Karpas-422 (cell line): ENCODE results near the gene THSD4. TPM values are rescaled to one million over a fixed set of nuclear protein-coding genes. Genes with fewer than 3 reads are reported as not detected.
"Not testable (repeated sequence)": the region's sequence is repeated elsewhere in the genome, so short reads cannot be mapped to it uniquely, and the experiment has no call there.

Experiments used
- DNase-seq: peaks from one replicate; pipeline ENCODE4 v3.0.0-alpha.2; 2015
- H2AFZ ChIP-seq: fragments of 200-600 bp; sonication (generic); 2 replicates; pipeline ENCODE4 v1.6.1; 2014; ENCODE audit warnings: antibody characterized with exemption, low read length, mixed read lengths
- H3K27ac ChIP-seq: fragments of 200-600 bp; sonication (generic); 2 replicates; pipeline ENCODE4 v1.5.1; 2014; ENCODE audit warnings: mild to moderate bottlenecking, low read length, moderate library complexity
- H3K27me3 ChIP-seq: fragments of 200-600 bp; sonication (generic); 2 replicates; pipeline ENCODE4 v1.6.1; 2014; ENCODE audit warnings: low read length, mixed read lengths
- H3K36me3 ChIP-seq: fragments of 200-600 bp; sonication (generic); 2 replicates; pipeline ENCODE4 v1.6.1; 2014; ENCODE audit warnings: low read length, mixed read lengths; ENCODE audit not compliant: insufficient read depth
- H3K4me1 ChIP-seq: fragments of 200-600 bp; sonication (generic); 2 replicates; pipeline ENCODE4 v1.6.1; 2014; ENCODE audit warnings: mild to moderate bottlenecking, low read length, mixed read lengths
- H3K4me2 ChIP-seq: fragments of 200-600 bp; sonication (generic); 2 replicates; pipeline ENCODE4 v1.6.1; 2014; ENCODE audit warnings: low read length, low read depth, mild to moderate bottlenecking; ENCODE audit not compliant: poor library complexity, severe bottlenecking
- H3K4me3 ChIP-seq: fragments of 200-600 bp; sonication (generic); 2 replicates; pipeline ENCODE4 v1.5.1; 2014; ENCODE audit warnings: mild to moderate bottlenecking, antibody characterized with exemption, low read length, mixed read lengths
- H3K79me2 ChIP-seq: fragments of 200-600 bp; sonication (generic); 2 replicates; pipeline ENCODE4 v1.6.1; 2014; ENCODE audit warnings: mild to moderate bottlenecking, low read length, mixed read lengths
- H3K9ac ChIP-seq: fragments of 200-600 bp; sonication (generic); 2 replicates; pipeline ENCODE4 v1.6.0; 2014; ENCODE audit warnings: low read length
- H3K9me2 ChIP-seq: fragments of 200-600 bp; sonication (generic), shearing (Covaris generic); replicated peaks from 2 replicates; pipeline ENCODE4 v1.6.0; 2014; ENCODE audit warnings: mild to moderate bottlenecking, low read length, moderate library complexity; ENCODE audit not compliant: insufficient read depth
- H3K9me3 ChIP-seq: fragments of 300-700, 200-600 bp; sonication (generic); 2 replicates; pipeline ENCODE4 v1.6.1; 2014; ENCODE audit warnings: low read length, mixed read lengths
- H4K20me1 ChIP-seq: fragments of 200-600 bp; sonication (generic); 2 replicates; pipeline ENCODE4 v1.6.1; 2014; ENCODE audit warnings: mild to moderate bottlenecking, antibody characterized with exemption, low read length, low read depth; ENCODE audit not compliant: insufficient read depth
- total RNA-seq: library from RNA; depleted of rRNA; stranded (reverse); fragments of >200 nt; shearing (Covaris generic); gene quantifications from 2 replicates; pipeline ENCODE4 v1.2.3, GENCODE V29; 2014; ENCODE audit warnings: low replicate concordance

The THSD4 gene
- total RNA-seq, 1 experiment from 2014 or later, result 0.11 TPM

DNA sequence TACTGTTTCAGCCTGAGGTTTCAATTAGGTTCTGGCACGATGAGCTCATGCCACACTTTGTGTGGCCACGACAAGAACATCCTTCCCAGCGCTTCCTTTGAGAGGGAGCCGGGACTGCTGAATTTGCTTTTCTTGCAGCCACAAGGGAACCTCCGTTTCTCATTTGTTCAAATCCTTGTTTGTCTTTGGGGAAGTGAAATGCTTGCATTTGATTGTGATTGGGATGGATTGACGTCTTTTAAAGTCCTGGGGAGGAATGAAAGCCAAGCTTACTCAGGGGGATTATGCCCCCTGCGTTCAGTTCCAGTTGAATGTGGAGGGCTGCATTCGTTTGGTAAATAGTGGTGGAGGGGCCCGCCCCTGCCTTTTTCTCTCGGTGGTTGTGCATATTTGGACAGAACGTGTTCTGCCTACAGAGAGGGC is 277.6 kb downstream of the THSD4 start:
- Histone ChIP-seq H4K20me1 (no peaks in the 10 kb centered on the region), H3K9me3 (no peaks in the 10 kb centered on the region), H3K4me2 (no peak overlapping the region), H3K9ac (no peak overlapping the region), H3K27ac (no peak overlapping the region), H3K9me2 (no peaks in the 10 kb centered on the region), H2AFZ (no peak overlapping the region), H3K36me3 (no peaks in the 10 kb centered on the region), H3K27me3 (peaks cover 2% of the 10 kb centered on the region; the same call in 1 of the 2 replicates), H3K4me1 (no peaks in the 10 kb centered on the region), H3K79me2 (no peaks in the 10 kb centered on the region), H3K4me3 (no peak overlapping the region)
- no peak for DNase-seq

DNA sequence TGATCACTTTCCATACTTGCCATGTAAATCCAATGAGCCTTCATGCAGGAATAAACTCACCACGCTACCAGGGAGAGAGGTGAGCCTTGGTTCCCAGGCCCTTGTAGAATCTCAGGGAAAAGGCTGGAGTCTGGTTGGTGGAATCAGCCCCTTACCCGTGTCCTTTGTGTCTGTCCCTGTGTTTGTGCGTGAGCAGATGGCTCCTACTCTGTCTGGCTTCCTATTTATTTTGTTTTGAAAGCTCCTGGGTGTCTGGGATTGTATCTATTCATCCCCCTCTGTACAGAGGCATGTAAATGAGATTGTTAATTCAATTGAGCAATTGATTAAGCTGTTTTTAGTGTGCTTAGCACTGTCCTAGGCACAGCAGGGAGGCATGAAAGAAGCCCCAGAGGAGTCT is 278.1 kb downstream of the THSD4 start:
- H3K9me2 ChIP-seq, result no peaks in the 10 kb centered on the region
- no peak overlapping the region for H3K27ac ChIP-seq
- H3K9me3 ChIP-seq, result no peaks in the 10 kb centered on the region
- DNase-seq, result no peak
- no peaks in the 10 kb centered on the region for H3K4me1 ChIP-seq
- no peaks in the 10 kb centered on the region for H4K20me1 ChIP-seq
- peaks cover 2% of the 10 kb centered on the region; the same call in 1 of the 2 replicates for H3K27me3 ChIP-seq
- H2AFZ ChIP-seq, result no peak overlapping the region
- no peak overlapping the region for H3K9ac ChIP-seq
- H3K36me3 ChIP-seq, result no peaks in the 10 kb centered on the region
- H3K79me2 ChIP-seq, result no peaks in the 10 kb centered on the region
- no peak overlapping the region for H3K4me3 ChIP-seq
- H3K4me2 ChIP-seq, result no peak overlapping the region

DNA sequence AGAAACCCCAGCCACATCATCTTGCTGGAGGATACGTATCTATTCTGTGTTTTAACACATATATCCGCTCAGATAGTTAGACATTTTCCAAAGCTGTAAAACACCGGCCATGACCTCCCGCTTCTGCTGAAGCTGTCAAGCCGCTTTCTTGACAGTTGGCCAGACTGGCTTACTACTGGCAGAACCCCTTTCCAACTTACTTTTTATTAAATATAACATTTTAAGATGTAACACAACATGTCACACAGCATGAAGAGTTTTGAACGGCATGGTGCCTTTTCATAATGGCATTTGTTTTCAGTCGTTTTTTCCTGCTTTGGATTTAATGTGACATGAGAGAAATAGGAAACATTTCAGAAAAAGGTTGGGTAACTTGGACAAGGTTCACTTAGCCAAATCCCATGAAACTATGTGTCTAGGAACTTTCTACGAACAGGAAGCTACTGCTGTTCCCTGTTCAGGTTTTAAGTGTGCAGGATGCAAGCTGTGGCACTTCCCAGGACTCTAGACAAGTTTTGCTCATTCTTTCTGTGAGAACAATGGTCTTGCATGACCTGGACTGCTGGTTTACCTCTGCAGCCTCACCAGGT is 281.4 kb downstream of the THSD4 start:
- no peaks in the 10 kb centered on the region for H3K9me3 ChIP-seq
- H3K9me2 ChIP-seq, result no peaks in the 10 kb centered on the region
- H3K4me2 ChIP-seq, result no peak overlapping the region
- H3K27ac ChIP-seq, result no peak overlapping the region
- H3K79me2 ChIP-seq, result no peaks in the 10 kb centered on the region
- H3K36me3 ChIP-seq, result no peaks in the 10 kb centered on the region
- H3K4me3 ChIP-seq, result no peak overlapping the region
- no peak overlapping the region for H2AFZ ChIP-seq
- DNase-seq, result no peak
- H3K9ac ChIP-seq, result no peak overlapping the region
- no peaks in the 10 kb centered on the region for H4K20me1 ChIP-seq
- H3K27me3 ChIP-seq, result peaks cover 2% of the 10 kb centered on the region; the same call in 1 of the 2 replicates
- H3K4me1 ChIP-seq, result no peaks in the 10 kb centered on the region

DNA sequence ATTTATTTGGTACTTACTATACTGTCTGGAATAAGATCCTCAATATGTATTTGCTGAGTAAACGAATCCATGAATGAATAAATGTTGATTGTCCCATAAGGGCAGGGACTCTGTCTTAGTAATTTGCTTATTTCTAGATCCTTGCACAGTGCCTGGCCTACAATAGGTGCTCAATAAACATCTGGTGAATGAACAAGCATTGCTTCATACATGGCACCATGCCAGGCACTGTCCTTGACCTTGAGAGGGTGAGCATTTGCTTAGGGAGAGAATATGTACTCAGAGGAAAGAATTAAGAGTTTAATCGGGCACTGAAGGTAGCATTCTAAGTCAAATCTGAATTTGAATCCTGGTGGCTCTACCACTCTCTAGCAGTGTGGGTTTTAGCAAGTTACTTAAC is 282.1 kb downstream of the THSD4 start:
- no peak overlapping the region for H3K4me3 ChIP-seq
- H3K27ac ChIP-seq, result no peak overlapping the region
- no peaks in the 10 kb centered on the region for H3K4me1 ChIP-seq
- no peaks in the 10 kb centered on the region for H3K79me2 ChIP-seq
- H3K36me3 ChIP-seq, result no peaks in the 10 kb centered on the region
- DNase-seq, result no peak
- no peaks in the 10 kb centered on the region for H3K9me2 ChIP-seq
- peaks cover 2% of the 10 kb centered on the region; the same call in 1 of the 2 replicates for H3K27me3 ChIP-seq
- no peaks in the 10 kb centered on the region for H3K9me3 ChIP-seq
- H4K20me1 ChIP-seq, result no peaks in the 10 kb centered on the region
- H3K9ac ChIP-seq, result no peak overlapping the region
- H3K4me2 ChIP-seq, result no peak overlapping the region
- H2AFZ ChIP-seq, result no peak overlapping the region

DNA sequence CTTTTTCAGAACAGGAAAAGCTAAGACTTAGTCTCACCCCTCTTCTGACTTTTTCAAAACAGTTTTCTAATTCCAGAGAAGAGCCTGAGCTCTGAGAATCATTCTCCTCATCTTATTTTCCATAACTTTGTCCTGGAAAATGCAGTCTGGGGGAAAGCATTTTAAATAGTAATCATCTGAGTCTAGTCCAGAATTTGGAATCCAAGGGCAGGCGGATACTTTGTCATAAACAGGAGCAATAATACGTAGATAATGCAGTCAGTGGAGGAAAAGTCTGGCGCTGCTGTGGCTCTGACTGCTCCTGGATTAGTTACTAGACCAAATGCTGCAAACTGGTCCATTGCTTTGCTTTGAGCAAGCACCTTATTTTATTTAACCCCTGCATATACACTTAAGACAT is 285.0 kb downstream of the THSD4 start:
- peaks cover 2% of the 10 kb centered on the region; the same call in 1 of the 2 replicates for H3K27me3 ChIP-seq
- H3K79me2 ChIP-seq, result no peaks in the 10 kb centered on the region
- H3K4me2 ChIP-seq, result no peak overlapping the region
- H3K4me1 ChIP-seq, result no peaks in the 10 kb centered on the region
- H3K9me2 ChIP-seq, result no peaks in the 10 kb centered on the region
- no peak overlapping the region for H3K9ac ChIP-seq
- no peak overlapping the region for H3K4me3 ChIP-seq
- no peaks in the 10 kb centered on the region for H4K20me1 ChIP-seq
- H3K36me3 ChIP-seq, result no peaks in the 10 kb centered on the region
- DNase-seq, result no peak
- H3K27ac ChIP-seq, result no peak overlapping the region
- no peaks in the 10 kb centered on the region for H3K9me3 ChIP-seq
- no peak overlapping the region for H2AFZ ChIP-seq

DNA sequence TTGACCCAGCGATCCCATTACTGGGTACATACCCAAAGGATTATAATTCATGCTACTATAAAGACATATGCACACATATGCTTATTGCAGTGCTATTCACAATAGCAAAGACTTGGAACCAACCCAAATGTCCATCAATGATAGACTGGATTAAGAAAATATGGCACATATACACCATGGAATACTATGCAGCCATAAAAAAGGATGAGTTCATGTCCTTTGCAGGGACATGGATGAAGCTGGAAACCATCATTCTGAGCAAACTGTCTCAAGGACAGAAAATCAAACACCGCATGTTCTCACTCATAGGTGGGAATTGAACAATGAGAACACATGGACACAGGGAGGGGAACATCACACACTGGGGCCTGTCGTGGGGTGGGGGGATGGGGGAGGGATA is 286.5 kb downstream of the THSD4 start:
- not testable (repeated sequence) for H3K9me3 ChIP-seq, H3K4me1 ChIP-seq, H3K27me3 ChIP-seq, H2AFZ ChIP-seq, H3K9me2 ChIP-seq, H3K4me3 ChIP-seq, H3K9ac ChIP-seq, H3K27ac ChIP-seq, H3K79me2 ChIP-seq, H4K20me1 ChIP-seq, DNase-seq, H3K4me2 ChIP-seq, H3K36me3 ChIP-seq

DNA sequence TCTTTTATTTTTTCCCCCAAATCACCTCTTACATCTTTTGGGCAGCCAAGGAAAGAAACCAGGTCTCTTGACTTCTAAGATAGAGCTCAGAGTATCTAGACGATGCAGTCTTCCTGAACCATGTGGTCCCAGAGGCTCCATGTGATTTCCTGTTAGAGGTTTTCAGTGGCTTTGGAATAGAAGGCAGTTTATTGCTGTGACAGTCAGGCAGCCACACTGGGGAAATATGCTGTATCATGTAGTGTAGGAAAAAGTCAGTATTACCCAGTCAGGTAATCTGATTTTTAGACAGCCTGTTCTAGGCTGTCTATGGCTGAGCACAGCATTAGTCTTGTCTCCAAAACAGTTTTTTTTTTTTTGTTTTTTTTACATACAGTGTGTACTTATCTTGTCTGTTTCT is 294.3 kb downstream of the THSD4 start:
- Histone ChIP-seq H3K9me2 (no peaks in the 10 kb centered on the region), H4K20me1 (no peaks in the 10 kb centered on the region), H3K4me1 (no peaks in the 10 kb centered on the region), H3K9me3 (no peaks in the 10 kb centered on the region), H2AFZ (no peak overlapping the region), H3K4me2 (no peak overlapping the region), H3K9ac (no peak overlapping the region), H3K79me2 (no peaks in the 10 kb centered on the region), H3K4me3 (no peak overlapping the region), H3K27ac (no peak overlapping the region), H3K27me3 (no peaks in the 10 kb centered on the region), H3K36me3 (no peaks in the 10 kb centered on the region)
- no peak for DNase-seq

DNA sequence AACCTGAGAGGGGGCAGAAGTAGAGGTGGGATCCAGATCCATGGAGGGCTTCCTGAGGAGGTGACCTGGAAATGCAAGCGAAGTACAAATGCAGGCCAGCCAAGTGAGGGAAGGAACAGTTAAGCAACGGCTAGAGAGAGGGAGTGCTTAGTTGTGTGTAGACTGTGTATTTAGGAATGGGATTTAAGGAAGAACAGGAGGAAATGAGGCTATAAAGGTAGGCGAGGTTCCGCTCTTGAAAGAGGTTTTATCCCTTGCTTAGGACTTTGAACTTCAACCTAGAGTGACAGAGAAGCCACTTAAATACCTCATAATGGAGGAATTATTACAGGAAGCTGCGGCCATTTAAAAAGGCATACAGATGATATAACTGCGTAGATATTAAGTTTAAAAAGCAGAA is 295.1 kb downstream of the THSD4 start:
- no peaks in the 10 kb centered on the region for H3K27me3 ChIP-seq

More for the DNA sequence above, 295.1 kb downstream of the THSD4 start:
- no peak overlapping the region for H2AFZ ChIP-seq
- H3K4me1 ChIP-seq, result no peaks in the 10 kb centered on the region
- no peak overlapping the region for H3K4me2 ChIP-seq
- DNase-seq, result no peak
- H3K9me3 ChIP-seq, result no peaks in the 10 kb centered on the region
- no peaks in the 10 kb centered on the region for H3K79me2 ChIP-seq
- no peaks in the 10 kb centered on the region for H4K20me1 ChIP-seq
- H3K27ac ChIP-seq, result no peak overlapping the region
- no peaks in the 10 kb centered on the region for H3K9me2 ChIP-seq
- H3K36me3 ChIP-seq, result no peaks in the 10 kb centered on the region
- no peak overlapping the region for H3K9ac ChIP-seq
- H3K4me3 ChIP-seq, result no peak overlapping the region
